ENCODE results near the gene PRELID1. TPM values are rescaled to one million over a fixed set of nuclear protein-coding genes. Genes with fewer than 3 reads are reported as not detected.

Gene PRELID1
- total and polyA plus RNA-seq, 10 of the 15 experiments (the other 5 are each of a cell fraction or from before 2014, with no cell fraction given), result 30.9 to 584 (median 254) TPM

GRCh38 chr5:177320879-177321278, 17.3 kb downstream of the PRELID1 start:
- Histone ChIP-seq H4K20me1 (ENCODE audit: control insufficient read depth, insufficient read depth) (no peaks in the 10 kb centered on the region), H3K36me3 (ENCODE audit: control insufficient read depth in 2 of 2, insufficient read depth in 2 of 2, low read length in 1 of 2) (peaks cover 0 to 7% of the 10 kb centered on the region in 2 experiments; a peak in 1 of 4 replicates), H3K9me3 (replicated peaks; ENCODE audit: control insufficient read depth, insufficient read depth, low read length) (peaks cover 7% of the 10 kb centered on the region), H3K79me2 (ENCODE audit: control insufficient read depth, insufficient read depth, low read length) (no peaks in the 10 kb centered on the region), H3K27ac (ENCODE audit: control insufficient read depth, insufficient read depth) (no peak overlapping the region), H3K4me1 (ENCODE audit: control insufficient read depth, insufficient read depth, low read length) (peaks cover 10% of the 10 kb centered on the region), H3K4me2 (ENCODE audit: control insufficient read depth, insufficient read depth) (no peak overlapping the region), H3K4me3 (no peak overlapping the region), H3K27me3 (replicated peaks in 1 of 2; ENCODE audit: control insufficient read depth in 2 of 2, insufficient read depth in 2 of 2, low read length in 1 of 2) (no peaks in the 10 kb centered on the region), H2AFZ (ENCODE audit: control insufficient read depth, low read depth, low read length) (no peak overlapping the region), H3K9ac (ENCODE audit: control insufficient read depth, insufficient read depth, low read length) (no peak overlapping the region)
- SMC1A ChIA-PET (ENCODE audit: uncharacterized antibody, unreplicated experiment), result interaction anchor here (1.1 to 3.7 kb wide), 3 partner anchors 49 to 81 kb away, joined by 3 to 23 read pairs (median 6); partner anchors contain the start of gene PFN3
- 56% methylated on average over 7 of the region's 7 CpGs for WGBS (ENCODE audit: insufficient coverage, insufficient replicate concordance, low lambda C conversion rate, missing lambda C conversion rate)
- DNase-seq (ENCODE audit: low read depth, low spot score) (no peak), ATAC-seq (peak; percentile 55), FAIRE-seq (peak; percentile 44)
- RAD21 ChIA-PET (ENCODE audit: unreplicated experiment), result interaction anchor here (3.9 to 4.8 kb wide), 2 partner anchors 69 to 82 kb away, joined by 26 to 35 read pairs; no protein-coding TSS in a partner anchor
- POLR2A ChIA-PET, result interaction anchor here (0.7 to 0.9 kb wide), 4 partner anchors 13 to 112 kb away, joined by 3 to 7 read pairs (median 6); no protein-coding TSS in a partner anchor
- intact Hi-C loops (cut with micrococcal nuclease; ENCODE audit: unreplicated experiment) (no loop called here), in situ Hi-C loops (cut with MboI) (no loop called here)
- no TSS peak for BruUV-seq (replicated peaks)
- CTCF ChIA-PET, result interaction anchor here (0.8 to 5.8 kb wide), 7 partner anchors 12 to 207 kb away, joined by 3 to 88 read pairs (median 6); no protein-coding TSS in a partner anchor
- TF ChIP-seq ATF2 (IDR thresholded peaks at IDR 0.05; ENCODE audit: low read length) (peak; percentile 29; the same call in 1 of the 2 replicates), DPF2 (IDR thresholded peaks at IDR 0.05) (0 out of 2 replicates have a peak, but pooled peaks have one; percentile 18), MTA2 (IDR thresholded peaks at IDR 0.05; ENCODE audit: low read depth) (no peak), CBX3 (IDR thresholded peaks at IDR 0.05; ENCODE audit: borderline replicate concordance, low read depth) (no peak), ZNF217 (IDR thresholded peaks at IDR 0.05) (no peak), USF1 (IDR thresholded peaks at IDR 0.05; ENCODE audit: borderline replicate concordance, extremely low read length, insufficient read depth, low read depth, low read length) (no peak), IRF3 (IDR thresholded peaks at IDR 0.05) (no peak), IKZF1 (conservative IDR thresholded peaks at IDR 0.05) (peak; percentile 67), SMAD5 (IDR thresholded peaks at IDR 0.05; ENCODE audit: low read depth) (no peak), ESRRA (IDR thresholded peaks at IDR 0.05; ENCODE audit: low read length) (no peak), BCLAF1 (IDR thresholded peaks at IDR 0.05) (no peak), YY1 (IDR thresholded peaks at IDR 0.05; ENCODE audit: low read depth, low read length) (no peak), MEF2B (IDR thresholded peaks at IDR 0.05; ENCODE audit: partially characterized antibody, poor library complexity, severe bottlenecking) (peak; percentile 12), HDAC6 (IDR thresholded peaks at IDR 0.05; ENCODE audit: unreplicated experiment) (no peak), PML (IDR thresholded peaks at IDR 0.05; ENCODE audit: low read length) (no peak), RELA (IDR thresholded peaks at IDR 0.05; ENCODE audit: borderline replicate concordance, partially characterized antibody) (no peak), BCL3 (IDR thresholded peaks at IDR 0.05; ENCODE audit: borderline replicate concordance, insufficient read depth, low read depth, low read length, poor library complexity, severe bottlenecking) (peak; percentile 28)
